ENCODE results near the gene ST8SIA1.

DNA sequence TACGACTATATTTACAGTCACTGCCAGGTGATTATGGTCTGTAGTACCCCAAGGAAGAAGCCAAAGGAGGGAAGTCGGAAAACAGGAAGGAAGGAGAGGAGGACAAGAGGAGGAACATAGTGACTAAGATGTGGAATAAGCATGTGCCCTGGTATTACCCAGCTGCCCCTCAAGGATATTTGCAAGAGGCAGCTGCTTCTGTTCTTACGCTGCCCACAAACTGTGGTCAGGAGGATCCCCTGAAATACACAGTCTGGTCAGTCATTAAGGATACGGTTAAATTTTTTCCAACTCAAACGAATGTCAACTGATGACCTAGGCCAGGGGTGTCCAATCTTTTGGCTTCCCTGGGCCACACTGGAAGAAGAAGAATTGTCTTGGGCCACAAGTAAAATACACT lies 162.0 kb downstream of the ST8SIA1 start:
- TF ChIP-seq, protein P1, sequence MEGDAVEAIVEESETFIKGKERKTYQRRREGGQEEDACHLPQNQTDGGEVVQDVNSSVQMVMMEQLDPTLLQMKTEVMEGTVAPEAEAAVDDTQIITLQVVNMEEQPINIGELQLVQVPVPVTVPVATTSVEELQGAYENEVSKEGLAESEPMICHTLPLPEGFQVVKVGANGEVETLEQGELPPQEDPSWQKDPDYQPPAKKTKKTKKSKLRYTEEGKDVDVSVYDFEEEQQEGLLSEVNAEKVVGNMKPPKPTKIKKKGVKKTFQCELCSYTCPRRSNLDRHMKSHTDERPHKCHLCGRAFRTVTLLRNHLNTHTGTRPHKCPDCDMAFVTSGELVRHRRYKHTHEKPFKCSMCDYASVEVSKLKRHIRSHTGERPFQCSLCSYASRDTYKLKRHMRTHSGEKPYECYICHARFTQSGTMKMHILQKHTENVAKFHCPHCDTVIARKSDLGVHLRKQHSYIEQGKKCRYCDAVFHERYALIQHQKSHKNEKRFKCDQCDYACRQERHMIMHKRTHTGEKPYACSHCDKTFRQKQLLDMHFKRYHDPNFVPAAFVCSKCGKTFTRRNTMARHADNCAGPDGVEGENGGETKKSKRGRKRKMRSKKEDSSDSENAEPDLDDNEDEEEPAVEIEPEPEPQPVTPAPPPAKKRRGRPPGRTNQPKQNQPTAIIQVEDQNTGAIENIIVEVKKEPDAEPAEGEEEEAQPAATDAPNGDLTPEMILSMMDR (IDR thresholded peaks at IDR 0.05), result no peak
- no peak for TF ChIP-seq POLR2AphosphoS5 (IDR thresholded peaks at IDR 0.05)

Data from suprapubic skin (tissue), 3 donors.